Activated CD4-positive, CD25-positive, alpha-beta regulatory T cell treated with anti-CD3 and anti-CD28 coated beads, Interleukin-2, amount 50 U/mL, for 16 hours (primary cell): ENCODE results near the gene ZDHHC11.
"Not testable (repeated sequence)": the region's sequence is repeated elsewhere in the genome, so short reads cannot be mapped to it uniquely, and the experiment has no call there.

ENCODE experiments used
- DNase-seq: peaks from one replicate; pipeline ENCODE4 v3.0.0-alpha.2; 2020; ENCODE audit warnings: low read depth, low spot score

ZDHHC11 gene

DNA sequence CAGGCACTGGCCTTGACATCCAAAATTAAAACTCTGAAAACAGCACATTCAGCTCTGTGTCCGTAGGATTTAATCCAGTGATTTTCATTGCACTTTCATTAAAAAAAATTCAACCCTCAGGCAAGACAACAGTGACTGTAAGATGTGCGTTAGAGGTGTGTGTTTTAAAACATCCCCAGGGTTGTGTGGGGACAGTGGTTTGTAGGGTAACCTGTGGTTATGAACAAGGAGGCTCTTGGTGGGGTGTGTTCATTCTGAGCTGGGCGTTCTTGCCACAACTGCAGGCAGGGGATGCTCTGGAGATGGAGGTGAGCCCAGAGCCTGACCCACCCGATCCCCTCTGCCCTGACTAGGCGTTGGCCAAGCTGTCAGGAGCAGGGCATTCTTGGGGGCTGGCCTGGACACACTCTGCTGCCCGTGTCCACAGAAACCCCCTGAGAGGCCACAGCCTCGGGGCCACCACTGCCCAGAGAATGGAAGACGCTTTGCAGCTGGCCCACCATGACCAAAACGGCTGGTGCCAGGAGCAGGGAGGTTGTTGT, 103.4 kb downstream of the ZDHHC11 start:
- DNase-seq, result not testable (repeated sequence)

DNA sequence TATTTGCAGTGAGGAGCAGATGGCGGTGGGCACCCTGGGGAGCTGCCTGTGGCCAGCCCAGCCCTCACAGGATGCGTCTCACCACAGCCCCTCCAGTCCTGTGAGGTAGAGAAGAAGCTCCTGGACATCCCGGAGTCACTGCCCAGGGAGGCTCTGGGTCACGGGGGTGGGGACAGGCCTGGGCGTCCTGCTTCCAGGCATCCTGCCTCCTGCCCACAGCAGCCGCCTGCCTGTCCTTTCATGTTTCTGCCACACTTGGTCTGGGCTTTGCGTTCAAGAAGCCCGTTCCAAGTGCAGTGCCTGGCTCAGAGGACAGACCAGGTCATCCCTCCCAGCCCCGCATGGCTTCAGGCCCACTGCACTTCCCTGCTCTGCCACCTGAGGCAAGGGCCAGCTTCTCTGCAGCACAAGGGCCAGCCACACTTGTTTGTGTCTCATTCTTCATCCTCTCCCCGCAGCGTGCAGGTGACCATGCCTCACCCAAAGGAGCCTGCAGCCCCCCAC, 104.5 kb downstream of the ZDHHC11 start:
- DNase-seq, result no peak
